Tibial nerve (tissue), 4 donors: Measurements from ENCODE around the gene DEGS2. TPM values are rescaled to one million over a fixed set of nuclear protein-coding genes. Genes with fewer than 3 reads are reported as not detected.
A peak's percentile ranks its signal among the peaks of the same experiment; 100 is the strongest.
"Not testable (repeated sequence)": the region's sequence is repeated elsewhere in the genome, so short reads cannot be mapped to it uniquely, and the experiment has no call there.

ENCODE experiments used
- DNase-seq, 2 donors: peaks; one replicate each; pipeline ENCODE4 v3.0.0-alpha.2; 2019; ENCODE audit warnings: low spot score in 2 of 2
- H3K27ac ChIP-seq, 4 donors: fragments of 200-600 bp; sonication (generic) in 3 of 4; one replicate each; pipeline ENCODE4 v1.5.1; 2017 to 2019; ENCODE audit warnings: mild to moderate bottlenecking in 1 of 4
- H3K27me3 ChIP-seq, 2 donors: fragments of 200-600 bp; sonication (generic) in 1 of 2; one replicate each; pipeline versions ENCODE4 v1.5.1 to v1.6.0; 2017 to 2019
- H3K36me3 ChIP-seq, 3 donors: fragments of 200-600 bp; sonication (generic); one replicate each; pipeline ENCODE4 v1.5.1; 2018 to 2019
- H3K4me1 ChIP-seq, 4 donors: fragments of 200-600 bp; sonication (generic) in 3 of 4; one replicate each; pipeline ENCODE4 v1.5.1; 2017 to 2019
- H3K4me3 ChIP-seq, 4 donors: fragments of 200-600 bp; sonication (generic) in 3 of 4; one replicate each; pipeline ENCODE4 v1.5.1; 2017 to 2019; ENCODE audit warnings: mild to moderate bottlenecking in 1 of 4, moderate library complexity in 1 of 4
- H3K9me3 ChIP-seq, 4 donors: fragments of 200-600 bp; sonication (generic) in 3 of 4; one replicate each; pipeline ENCODE4 v1.5.1; 2017 to 2019
- EP300 ChIP-seq, 2 donors: sonication (generic); formaldehyde crosslinking; IDR thresholded peaks; one replicate each; pipeline ENCODE4 v1.6.1; 2017; ENCODE audit warnings: antibody characterized with exemption in 2 of 2, mild to moderate bottlenecking in 1 of 2
- POLR2A ChIP-seq, 2 donors: fragments of 450-650 bp; IDR thresholded peaks; one replicate each; pipeline ENCODE4 v1.6.1; 2017; ENCODE audit warnings: antibody characterized with exemption in 2 of 2, mild to moderate bottlenecking in 2 of 2, moderate library complexity in 2 of 2
- WGBS, 2 donors: methylation state at CpG; one replicate each; pipeline ENCODE4 v1.1.5; 2018; 5-methylcytosine and 5-hydroxymethylcytosine counted together
- total RNA-seq, 4 donors: library from RNA; depleted of rRNA; stranded (reverse); fragments of >200 nt; gene quantifications; one replicate each; pipeline ENCODE4 v1.1.0, GENCODE V29; 2016
- TF ChIP-seq, protein P1 (sequence below), 5 experiments: fragments of 200-600 bp in 3 of 5; fragments of 450-650 bp in 2 of 5; sonication (generic) in 3 of 5; IDR thresholded peaks; one replicate each; pipeline ENCODE4 v1.5.1; 2016 to 2019; ENCODE audit warnings: antibody characterized with exemption in 5 of 5, mild to moderate bottlenecking in 3 of 5, moderate library complexity in 2 of 5

The DEGS2 gene
- total RNA-seq, 4 donors from 2014 or later, result 1.3 to 5.1 (median 1.8) TPM

DNA sequence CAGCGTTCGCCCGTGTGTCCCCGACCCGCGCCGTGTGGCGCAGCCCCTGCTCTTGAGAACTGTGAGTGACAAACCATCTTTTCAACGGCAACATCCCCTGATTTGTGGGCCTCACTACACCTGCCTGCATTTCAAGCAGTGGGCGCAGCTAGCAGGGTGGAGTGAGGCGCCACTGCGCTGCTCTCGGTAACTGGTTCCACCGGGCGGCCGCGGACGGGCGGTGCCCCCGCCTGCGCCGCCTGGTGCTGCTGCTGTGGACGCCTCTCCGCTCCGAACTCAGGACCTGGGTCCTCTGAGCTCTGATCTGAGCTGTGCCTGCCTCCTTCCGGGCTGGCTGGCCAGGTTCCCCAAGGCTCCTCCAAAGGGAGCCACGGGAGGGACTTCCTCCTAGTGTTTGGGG is 5.9 kb upstream of the DEGS2 start:
- peaks cover 0 to 24% of the 10 kb centered on the region in 2 donors for H3K27me3 ChIP-seq
- H3K4me1 ChIP-seq, result peaks cover 0 to 15% (median 6%) of the 10 kb centered on the region in 4 donors
- WGBS, 2 donors, result 28 to 32% methylated on average over 27 of the region's 27 CpGs

DNA sequence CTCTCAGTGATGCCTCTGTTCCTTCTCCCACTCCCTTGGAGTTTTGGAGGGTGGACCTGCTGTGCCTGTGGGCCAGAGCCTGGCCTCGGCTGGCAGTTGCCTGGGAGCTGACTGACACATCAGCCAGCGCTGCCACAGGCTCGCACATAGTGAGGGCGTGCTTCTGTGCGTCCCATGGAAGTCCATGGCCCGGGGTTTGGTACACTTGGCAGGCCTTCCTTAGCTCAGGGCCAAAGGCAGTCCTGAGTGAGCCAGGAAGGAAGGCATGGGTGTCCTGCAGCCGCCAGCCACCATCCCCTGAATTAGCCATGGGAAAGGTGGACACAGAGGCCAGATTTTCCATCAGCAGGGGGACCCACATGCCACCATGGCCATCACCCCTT is 1.1 kb upstream of the DEGS2 start:
- Histone ChIP-seq H3K27me3 (peaks cover 0 to 46% of the 10 kb centered on the region in 2 donors), H3K36me3 (no peaks in the 10 kb centered on the region), H3K27ac (no peak overlapping the region), H3K4me3 (no peak overlapping the region), H3K9me3 (no peaks in the 10 kb centered on the region), H3K4me1 (peaks cover 0 to 30% (median 18%) of the 10 kb centered on the region in 4 donors)
- TF ChIP-seq, protein P1, sequence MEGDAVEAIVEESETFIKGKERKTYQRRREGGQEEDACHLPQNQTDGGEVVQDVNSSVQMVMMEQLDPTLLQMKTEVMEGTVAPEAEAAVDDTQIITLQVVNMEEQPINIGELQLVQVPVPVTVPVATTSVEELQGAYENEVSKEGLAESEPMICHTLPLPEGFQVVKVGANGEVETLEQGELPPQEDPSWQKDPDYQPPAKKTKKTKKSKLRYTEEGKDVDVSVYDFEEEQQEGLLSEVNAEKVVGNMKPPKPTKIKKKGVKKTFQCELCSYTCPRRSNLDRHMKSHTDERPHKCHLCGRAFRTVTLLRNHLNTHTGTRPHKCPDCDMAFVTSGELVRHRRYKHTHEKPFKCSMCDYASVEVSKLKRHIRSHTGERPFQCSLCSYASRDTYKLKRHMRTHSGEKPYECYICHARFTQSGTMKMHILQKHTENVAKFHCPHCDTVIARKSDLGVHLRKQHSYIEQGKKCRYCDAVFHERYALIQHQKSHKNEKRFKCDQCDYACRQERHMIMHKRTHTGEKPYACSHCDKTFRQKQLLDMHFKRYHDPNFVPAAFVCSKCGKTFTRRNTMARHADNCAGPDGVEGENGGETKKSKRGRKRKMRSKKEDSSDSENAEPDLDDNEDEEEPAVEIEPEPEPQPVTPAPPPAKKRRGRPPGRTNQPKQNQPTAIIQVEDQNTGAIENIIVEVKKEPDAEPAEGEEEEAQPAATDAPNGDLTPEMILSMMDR (IDR thresholded peaks at IDR 0.05), result no peak
- TF ChIP-seq EP300 (IDR thresholded peaks at IDR 0.05), result no peak
- TF ChIP-seq POLR2A (IDR thresholded peaks at IDR 0.05), result no peak
- 87 to 88% methylated on average over 2 to 6 of the region's 7 CpGs for WGBS, 2 donors
- DNase-seq, result no peak

More for the DNA sequence above, 5.9 kb upstream of the DEGS2 start:
- Histone ChIP-seq H3K36me3 (no peaks in the 10 kb centered on the region), H3K27ac (no peak overlapping the region), H3K9me3 (no peaks in the 10 kb centered on the region), H3K4me3 (no peak overlapping the region)
- DNase-seq, result no peak
- TF ChIP-seq EP300 (IDR thresholded peaks at IDR 0.05) (no peak), POLR2A (IDR thresholded peaks at IDR 0.05) (no peak)
- TF ChIP-seq, protein P1 (IDR thresholded peaks at IDR 0.05), result no peak

DNA sequence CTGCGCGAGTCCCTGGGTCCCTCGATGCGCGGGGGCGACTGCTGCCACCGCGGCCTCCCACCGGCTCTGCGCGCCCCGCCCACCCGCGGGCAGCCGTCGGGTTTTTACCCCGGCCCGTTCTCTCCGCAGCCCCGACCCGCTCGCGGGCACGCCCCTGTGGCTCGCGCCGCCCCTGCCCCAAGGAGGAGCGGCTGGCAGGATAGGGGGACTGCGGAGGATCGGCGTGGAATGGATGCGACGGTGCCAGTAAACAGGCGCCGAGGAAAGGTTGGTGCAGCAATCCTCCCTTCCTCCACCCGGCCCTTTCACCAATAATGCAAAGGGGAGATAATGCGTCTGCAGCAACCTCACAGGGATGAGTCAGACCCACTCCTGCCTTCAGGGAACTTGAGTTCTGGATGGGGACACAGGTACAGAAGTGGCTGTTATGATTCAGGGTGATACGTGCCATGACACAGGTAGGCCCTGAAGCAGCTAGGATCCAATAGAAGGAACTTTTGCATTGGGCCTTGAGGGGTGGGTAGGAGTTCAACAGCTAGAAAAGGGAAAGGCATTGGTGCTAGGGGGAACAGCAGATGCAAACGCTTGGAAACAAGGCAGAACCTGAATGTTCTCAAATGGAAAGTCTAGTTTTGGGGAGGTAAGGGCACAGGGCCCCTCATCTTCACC is 554 bp upstream of the DEGS2 start:
- Histone ChIP-seq H3K27ac (peak overlapping the region in 1 of 4 donors; percentile 82), H3K9me3 (peaks cover 0 to 5% (median 0%) of the 10 kb centered on the region in 4 donors), H3K4me3 (peak overlapping the region in 2 of 4 donors; percentile 42 to 53), H3K36me3 (no peaks in the 10 kb centered on the region), H3K4me1 (peaks cover 0 to 30% (median 18%) of the 10 kb centered on the region in 4 donors), H3K27me3 (peaks cover 0 to 46% of the 10 kb centered on the region in 2 donors)
- DNase-seq, result no peak
- 14 to 15% methylated on average over 18 to 29 of the region's 39 CpGs for WGBS, 2 donors
- TF ChIP-seq, protein P1 (IDR thresholded peaks at IDR 0.05), result no peak
- TF ChIP-seq POLR2A (IDR thresholded peaks at IDR 0.05) (no peak), EP300 (IDR thresholded peaks at IDR 0.05) (no peak)

DNA sequence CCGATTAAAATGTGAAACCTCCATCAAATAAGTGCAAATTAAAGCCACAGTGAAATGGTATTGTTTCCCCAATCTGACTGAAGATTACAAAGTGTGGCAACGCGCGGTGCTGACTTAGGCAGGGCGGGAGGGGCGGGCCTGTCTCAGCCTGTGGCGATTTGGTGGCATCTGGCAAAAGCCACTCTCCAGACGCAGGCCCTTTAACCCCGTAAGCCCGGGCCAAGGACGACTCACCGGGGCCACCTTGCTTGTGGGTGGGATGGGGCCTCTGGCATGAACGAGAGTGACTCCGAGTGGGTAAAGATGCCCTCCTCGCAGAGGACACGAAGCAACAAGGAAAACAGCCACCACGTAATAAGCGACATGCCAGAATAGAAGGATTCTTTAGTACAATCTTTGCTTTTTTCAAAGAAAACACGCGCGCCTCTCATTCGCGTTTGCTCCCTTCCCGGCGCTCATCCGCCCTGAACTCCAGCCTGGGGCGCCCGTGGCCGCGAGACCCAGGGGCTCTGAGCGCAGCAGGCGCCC is 815 bp downstream of the DEGS2 start:
- H3K27me3 ChIP-seq, result peaks cover 0 to 46% of the 10 kb centered on the region in 2 donors
- TF ChIP-seq EP300 (IDR thresholded peaks at IDR 0.05), result no peak
- TF ChIP-seq POLR2A (IDR thresholded peaks at IDR 0.05), result no peak
- TF ChIP-seq, protein P1 (IDR thresholded peaks at IDR 0.05), result no peak
- H3K36me3 ChIP-seq, result no peaks in the 10 kb centered on the region
- DNase-seq, result no peak
- H3K4me1 ChIP-seq, result peaks cover 0 to 30% (median 18%) of the 10 kb centered on the region in 4 donors
- peak overlapping the region in 2 of 4 donors; percentile 42 to 53 for H3K4me3 ChIP-seq
- H3K27ac ChIP-seq, result peak overlapping the region in 1 of 4 donors; percentile 82
- WGBS, 2 donors, result 12 to 15% methylated on average over 32 of the region's 32 CpGs
- peaks cover 0 to 15% (median 0%) of the 10 kb centered on the region in 4 donors for H3K9me3 ChIP-seq

DNA sequence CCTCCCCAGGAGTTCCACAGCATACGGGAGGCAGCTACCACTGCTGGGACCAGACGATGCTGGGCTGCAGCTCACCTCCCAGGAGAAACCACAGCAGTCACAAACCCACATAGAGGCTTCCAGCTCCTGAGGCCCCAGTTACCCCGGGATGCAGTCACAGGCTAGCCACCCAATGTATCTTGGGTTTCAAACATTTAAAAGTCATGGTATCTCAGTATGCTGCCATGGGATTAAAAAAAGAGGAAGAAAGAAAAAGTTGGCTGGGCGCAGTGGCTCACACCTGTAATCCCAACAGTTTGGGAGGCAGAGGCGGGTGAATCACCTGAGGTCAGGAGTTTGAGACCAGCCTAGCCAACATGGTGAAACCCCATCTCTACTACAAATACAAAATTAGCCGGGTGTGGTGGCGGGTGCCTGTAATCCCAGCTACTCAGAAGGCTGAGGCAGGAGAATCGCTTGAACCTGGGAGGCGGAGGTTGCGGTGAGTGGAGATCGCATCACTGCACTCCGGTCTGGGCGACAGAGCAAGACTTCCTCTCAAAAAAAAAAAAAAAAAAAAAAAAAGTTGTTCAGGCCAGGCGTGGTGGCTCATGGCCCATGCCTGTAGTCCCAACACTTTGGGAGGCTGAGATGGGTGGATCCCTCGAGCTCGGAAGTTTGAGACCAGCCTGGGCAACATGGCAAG is 1.8 kb downstream of the DEGS2 start:
- H3K36me3 ChIP-seq, H3K4me3 ChIP-seq, H3K27ac ChIP-seq, DNase-seq: not testable (repeated sequence)
- H3K4me1 ChIP-seq, result peaks cover 0 to 30% (median 18%) of the 10 kb centered on the region in 4 donors
- WGBS, 2 donors, result 84 to 86% methylated on average over 16 of the region's 16 CpGs
- peaks cover 0 to 15% (median 0%) of the 10 kb centered on the region in 4 donors for H3K9me3 ChIP-seq
- H3K27me3 ChIP-seq, result peaks cover 0 to 46% of the 10 kb centered on the region in 2 donors
